Omental fat pad (tissue), 4 donors: ENCODE results near the gene MICAL2. TPM values are rescaled to one million over a fixed set of nuclear protein-coding genes. Genes with fewer than 3 reads are reported as not detected.

ENCODE experiments used
- ATAC-seq: fragments of 150-250 bp; one replicate; pipeline ENCODE4 v1.9.1; 2016; ENCODE audit warnings: mild to moderate bottlenecking, moderate library complexity; ENCODE audit not compliant: low FRiP score
- DNase-seq: peaks from one replicate; pipeline ENCODE4 v3.0.0-alpha.2; 2019; ENCODE audit warnings: low spot score
- total RNA-seq, 4 donors: library from RNA; depleted of rRNA; stranded (reverse); fragments of >200 nt; gene quantifications; one replicate each; pipeline ENCODE4 v1.1.0, GENCODE V29; 2016
- TF ChIP-seq, protein P1 (sequence below), 3 donors: fragments of 450-650 bp; IDR thresholded peaks; one replicate each; pipeline ENCODE4 v1.5.1; 2016 to 2017; ENCODE audit warnings: antibody characterized with exemption in 3 of 3, mild to moderate bottlenecking in 3 of 3, moderate library complexity in 2 of 3

MICAL2 gene
- total RNA-seq, 4 donors from 2014 or later: 34.3 to 143 (median 57.0) TPM

DNA sequence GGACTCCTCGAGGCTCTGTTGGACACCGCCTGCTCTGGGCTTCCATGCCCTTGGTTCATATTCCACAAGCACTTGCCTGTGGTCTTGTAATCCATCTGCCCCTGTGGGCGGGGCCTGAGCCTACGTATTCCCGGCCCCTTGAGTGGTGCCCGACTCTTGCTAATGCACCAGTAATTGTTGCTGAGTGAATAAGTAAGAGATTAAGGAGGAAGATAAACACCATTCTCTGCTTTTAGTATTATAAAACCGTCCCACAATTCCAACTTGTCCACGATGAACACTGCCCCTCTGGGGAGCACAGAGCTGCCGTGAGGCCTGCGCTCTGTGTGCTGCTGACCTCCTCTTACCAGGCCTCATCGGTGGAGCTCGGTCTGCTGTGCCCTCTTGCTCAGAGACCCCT lies 50.3 kb downstream of the MICAL2 start:
- TF ChIP-seq, protein P1, sequence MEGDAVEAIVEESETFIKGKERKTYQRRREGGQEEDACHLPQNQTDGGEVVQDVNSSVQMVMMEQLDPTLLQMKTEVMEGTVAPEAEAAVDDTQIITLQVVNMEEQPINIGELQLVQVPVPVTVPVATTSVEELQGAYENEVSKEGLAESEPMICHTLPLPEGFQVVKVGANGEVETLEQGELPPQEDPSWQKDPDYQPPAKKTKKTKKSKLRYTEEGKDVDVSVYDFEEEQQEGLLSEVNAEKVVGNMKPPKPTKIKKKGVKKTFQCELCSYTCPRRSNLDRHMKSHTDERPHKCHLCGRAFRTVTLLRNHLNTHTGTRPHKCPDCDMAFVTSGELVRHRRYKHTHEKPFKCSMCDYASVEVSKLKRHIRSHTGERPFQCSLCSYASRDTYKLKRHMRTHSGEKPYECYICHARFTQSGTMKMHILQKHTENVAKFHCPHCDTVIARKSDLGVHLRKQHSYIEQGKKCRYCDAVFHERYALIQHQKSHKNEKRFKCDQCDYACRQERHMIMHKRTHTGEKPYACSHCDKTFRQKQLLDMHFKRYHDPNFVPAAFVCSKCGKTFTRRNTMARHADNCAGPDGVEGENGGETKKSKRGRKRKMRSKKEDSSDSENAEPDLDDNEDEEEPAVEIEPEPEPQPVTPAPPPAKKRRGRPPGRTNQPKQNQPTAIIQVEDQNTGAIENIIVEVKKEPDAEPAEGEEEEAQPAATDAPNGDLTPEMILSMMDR (IDR thresholded peaks at IDR 0.05): no peak
- DNase-seq: no peak
- ATAC-seq: no peak

DNA sequence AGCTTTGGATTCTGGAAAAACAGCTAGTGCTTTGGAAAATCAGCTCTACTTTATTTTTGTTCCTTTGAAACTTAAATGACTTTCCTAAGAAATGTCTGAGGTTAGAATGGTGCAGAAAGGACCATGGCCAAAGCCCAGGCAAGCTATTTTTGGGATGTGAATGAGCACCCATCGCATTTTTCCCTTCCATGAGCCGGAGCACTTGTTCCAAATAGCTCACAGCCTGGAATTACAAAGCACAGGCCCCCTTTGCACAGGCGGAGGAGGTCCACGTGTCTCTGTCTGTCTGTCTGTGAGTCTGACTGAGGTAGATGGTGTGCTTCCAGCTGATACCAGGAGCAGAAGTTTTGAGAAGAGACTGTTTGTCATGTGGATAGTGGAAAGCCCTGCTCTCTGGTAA lies 50.7 kb downstream of the MICAL2 start:
- ATAC-seq (no peak), DNase-seq (no peak)
- TF ChIP-seq, protein P1 (IDR thresholded peaks at IDR 0.05): no peak

DNA sequence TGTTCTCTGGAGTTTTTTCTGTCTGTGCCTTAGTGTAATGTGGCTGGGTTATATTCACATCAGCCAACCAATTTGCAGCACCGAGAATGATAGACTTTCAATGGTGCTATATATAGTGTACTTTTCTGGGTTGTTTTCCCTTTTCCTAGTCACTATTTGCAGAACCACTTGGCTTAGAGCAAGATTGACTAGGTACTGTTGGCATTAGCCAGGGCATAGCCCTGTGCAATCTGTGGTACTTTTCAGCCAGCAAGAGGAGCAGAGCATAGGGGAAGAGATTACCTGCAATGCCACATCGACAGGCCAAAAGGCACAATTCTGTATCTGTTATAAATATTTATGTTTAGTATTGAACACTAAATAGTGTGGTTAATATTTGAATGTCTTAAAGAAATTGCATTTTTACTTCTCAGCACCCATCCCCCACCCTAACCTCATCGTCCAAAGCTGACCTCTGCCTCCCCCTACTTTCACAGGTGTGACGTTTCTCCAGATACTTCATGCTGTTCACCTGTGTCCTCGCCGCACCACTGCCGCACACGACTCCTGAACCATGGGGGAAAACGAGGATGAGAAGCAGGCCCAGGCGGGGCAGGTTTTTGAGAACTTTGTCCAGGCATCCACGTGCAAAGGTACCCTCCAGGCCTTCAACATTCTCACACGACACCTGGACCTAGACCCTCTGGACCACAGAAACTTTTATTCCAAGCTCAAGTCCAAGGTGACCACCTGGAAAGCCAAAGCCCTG lies 51.4 kb downstream of the MICAL2 start:
- TF ChIP-seq, protein P1 (IDR thresholded peaks at IDR 0.05): no peak
- ATAC-seq (no peak), DNase-seq (no peak)

DNA sequence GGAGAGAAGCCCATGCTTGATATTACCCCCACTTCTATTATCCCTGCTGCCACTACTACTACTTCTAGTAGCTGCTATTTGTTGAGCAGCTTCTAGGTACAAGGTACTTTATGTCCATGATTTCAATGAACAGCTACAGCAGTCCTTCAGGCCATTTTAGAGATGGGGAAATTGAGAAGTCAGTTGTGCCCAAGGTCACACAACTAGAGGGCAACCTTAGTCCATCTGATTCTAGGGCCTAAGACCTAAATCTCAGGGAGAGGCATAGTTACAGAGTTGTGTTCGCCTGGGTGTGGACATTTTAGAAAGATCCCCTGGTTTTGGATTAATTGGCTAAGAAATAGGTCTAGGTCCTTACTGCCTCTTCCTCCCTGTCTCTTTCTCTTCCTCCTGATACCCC lies 52.3 kb downstream of the MICAL2 start:
- TF ChIP-seq, protein P1 (IDR thresholded peaks at IDR 0.05): no peak

DNA sequence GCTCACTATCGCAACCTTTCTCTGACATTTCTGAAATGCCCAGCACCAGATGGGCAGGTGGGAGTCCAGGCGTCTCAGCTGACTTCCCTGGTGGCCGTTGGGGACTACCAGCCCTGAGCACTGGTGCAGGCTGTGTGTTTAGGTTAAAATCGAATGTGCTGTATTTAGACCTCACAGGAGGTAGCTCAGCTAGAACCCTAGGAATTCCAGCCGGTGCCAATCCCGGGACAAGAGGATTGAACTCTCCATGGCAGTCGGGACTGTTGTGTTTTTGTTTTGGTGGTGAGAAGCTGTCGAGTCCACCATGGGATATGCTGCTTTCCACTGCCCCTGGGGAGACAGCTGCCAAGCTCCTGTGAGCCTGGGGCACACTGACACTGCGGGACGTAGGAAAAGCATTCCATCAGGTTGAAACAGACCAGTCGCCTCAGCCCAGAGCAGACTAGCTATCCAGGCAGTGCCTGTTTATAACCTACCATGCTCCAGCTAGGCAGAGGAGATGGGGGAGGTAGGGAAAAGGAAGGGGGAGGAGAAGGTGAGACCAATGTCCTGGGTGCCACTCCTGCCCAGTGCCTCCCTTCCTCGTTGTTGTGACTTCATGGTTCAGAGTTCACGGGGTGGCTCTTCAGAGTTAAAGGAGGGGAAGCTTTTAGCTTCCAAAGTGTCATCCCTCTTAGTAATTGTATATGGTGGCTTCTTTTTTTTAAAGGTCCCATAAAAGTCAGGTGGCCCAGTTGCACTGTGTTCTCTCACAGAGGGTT lies 53.0 kb downstream of the MICAL2 start:
- ATAC-seq (no peak), DNase-seq (no peak)
- TF ChIP-seq, protein P1 (IDR thresholded peaks at IDR 0.05): no peak

More for the DNA sequence above, 52.3 kb downstream of the MICAL2 start:
- DNase-seq: no peak
- no peak for ATAC-seq

DNA sequence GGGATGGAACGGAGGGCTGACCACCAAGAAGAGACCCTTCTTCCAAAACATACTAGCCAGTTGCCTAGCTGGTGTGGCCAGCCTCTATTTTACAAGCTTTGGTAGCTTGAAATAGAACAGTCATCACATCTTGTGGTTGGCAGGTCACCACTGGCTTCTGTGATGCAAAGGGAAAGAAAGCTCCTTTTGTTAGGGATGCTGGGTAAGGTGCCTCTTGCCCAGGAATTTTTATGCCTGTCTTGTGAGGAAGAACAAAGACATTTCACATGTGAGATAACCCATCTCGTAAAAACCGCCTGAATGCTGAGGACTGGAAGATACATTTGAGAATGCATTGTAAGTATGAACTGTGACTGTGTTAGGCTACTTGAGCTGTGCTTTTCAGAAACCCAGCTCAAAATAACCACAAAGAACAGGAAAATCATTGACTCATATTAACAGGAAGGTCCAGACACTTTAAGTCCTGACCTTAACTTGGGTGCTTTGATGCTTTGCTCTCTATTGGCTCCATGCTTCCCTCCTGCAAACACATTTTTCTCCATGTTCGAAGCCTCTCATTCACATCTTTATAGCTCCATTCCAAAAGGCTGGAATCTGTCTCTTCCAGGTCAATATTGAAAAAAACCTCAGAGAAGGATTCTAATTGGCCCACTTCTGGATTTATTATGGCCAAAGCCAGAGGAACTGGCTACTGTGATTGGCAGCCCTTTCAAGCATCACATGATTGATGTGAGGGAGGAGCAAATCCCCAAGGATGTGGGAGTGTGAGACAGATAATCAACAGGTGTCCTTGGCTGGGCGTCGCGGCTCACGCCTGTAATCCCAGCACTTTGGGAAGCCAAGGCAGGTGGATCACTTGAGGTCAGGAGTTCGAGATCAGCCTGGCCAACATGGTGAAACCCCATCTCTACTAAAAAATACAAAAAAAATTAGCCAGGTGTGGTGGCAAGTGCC lies 53.9 kb downstream of the MICAL2 start:
- TF ChIP-seq, protein P1 (IDR thresholded peaks at IDR 0.05): no peak
- DNase-seq (no peak), ATAC-seq (no peak)
